PFSK-1 (cell line): ENCODE results near the gene CDCA7L.

ENCODE experiments used
- POLR2AphosphoS5 ChIP-seq: IDR thresholded peaks from 2 replicates; pipeline ENCODE4 v1.6.1; 2012; ENCODE audit warnings: low read depth, mild to moderate bottlenecking, control low read depth, low read length, moderate library complexity
- TAF1 ChIP-seq: IDR thresholded peaks from 2 replicates; pipeline ENCODE4 v1.6.1; 2012; ENCODE audit warnings: low read length, control low read depth, borderline replicate concordance; ENCODE audit not compliant: insufficient read depth
- TF ChIP-seq, protein P1 (sequence below), 2 experiments: IDR thresholded peaks; 2 replicates each; pipeline versions ENCODE4 v1.6.1 to v1.8.0; 2011 to 2012; ENCODE audit warnings: low read depth in 2 of 2, low read length in 2 of 2, control low read depth in 1 of 2, inconsistent platforms in 1 of 2, mild to moderate bottlenecking in 1 of 2, moderate library complexity in 1 of 2; ENCODE audit not compliant: insufficient read depth in 1 of 2

DNA sequence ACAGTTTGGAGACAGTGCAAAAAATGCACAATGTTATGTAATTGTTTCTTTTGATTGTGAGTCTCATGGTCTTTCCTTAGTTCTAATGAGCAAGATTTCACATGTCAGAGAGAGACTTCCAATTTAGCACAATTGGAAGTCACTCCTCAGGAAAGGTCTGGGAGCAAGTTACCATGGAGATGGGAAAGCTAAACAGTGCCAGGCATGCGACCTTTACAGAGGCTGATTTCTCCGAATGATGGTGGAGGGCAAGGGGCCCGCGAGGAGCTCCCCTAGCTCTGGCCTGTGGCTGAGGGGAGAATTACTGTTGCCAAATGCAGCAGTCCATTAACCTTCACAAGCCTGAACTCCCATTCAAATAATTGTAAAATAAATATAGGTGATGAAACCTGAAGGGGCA, 59.3 kb downstream of the CDCA7L start:
- no peak for TF ChIP-seq POLR2AphosphoS5
- TF ChIP-seq, protein P1, sequence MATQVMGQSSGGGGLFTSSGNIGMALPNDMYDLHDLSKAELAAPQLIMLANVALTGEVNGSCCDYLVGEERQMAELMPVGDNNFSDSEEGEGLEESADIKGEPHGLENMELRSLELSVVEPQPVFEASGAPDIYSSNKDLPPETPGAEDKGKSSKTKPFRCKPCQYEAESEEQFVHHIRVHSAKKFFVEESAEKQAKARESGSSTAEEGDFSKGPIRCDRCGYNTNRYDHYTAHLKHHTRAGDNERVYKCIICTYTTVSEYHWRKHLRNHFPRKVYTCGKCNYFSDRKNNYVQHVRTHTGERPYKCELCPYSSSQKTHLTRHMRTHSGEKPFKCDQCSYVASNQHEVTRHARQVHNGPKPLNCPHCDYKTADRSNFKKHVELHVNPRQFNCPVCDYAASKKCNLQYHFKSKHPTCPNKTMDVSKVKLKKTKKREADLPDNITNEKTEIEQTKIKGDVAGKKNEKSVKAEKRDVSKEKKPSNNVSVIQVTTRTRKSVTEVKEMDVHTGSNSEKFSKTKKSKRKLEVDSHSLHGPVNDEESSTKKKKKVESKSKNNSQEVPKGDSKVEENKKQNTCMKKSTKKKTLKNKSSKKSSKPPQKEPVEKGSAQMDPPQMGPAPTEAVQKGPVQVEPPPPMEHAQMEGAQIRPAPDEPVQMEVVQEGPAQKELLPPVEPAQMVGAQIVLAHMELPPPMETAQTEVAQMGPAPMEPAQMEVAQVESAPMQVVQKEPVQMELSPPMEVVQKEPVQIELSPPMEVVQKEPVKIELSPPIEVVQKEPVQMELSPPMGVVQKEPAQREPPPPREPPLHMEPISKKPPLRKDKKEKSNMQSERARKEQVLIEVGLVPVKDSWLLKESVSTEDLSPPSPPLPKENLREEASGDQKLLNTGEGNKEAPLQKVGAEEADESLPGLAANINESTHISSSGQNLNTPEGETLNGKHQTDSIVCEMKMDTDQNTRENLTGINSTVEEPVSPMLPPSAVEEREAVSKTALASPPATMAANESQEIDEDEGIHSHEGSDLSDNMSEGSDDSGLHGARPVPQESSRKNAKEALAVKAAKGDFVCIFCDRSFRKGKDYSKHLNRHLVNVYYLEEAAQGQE (IDR thresholded peaks at IDR 0.05; ENCODE audit: insufficient read depth in 1 of 2, low read depth in 2 of 2, low read length in 2 of 2) = no peak
- no peak for TF ChIP-seq TAF1
